GM19043 (cell line): ENCODE results near the gene SURF2.

Source experiments
- ATAC-seq: cut with Tn5 transposase; IDR thresholded peaks from one replicate; pipeline ENCODE4 v1.9.1; 2021; ENCODE audit warnings: low read depth; ENCODE audit not compliant: unreplicated experiment

The SURF2 gene

DNA sequence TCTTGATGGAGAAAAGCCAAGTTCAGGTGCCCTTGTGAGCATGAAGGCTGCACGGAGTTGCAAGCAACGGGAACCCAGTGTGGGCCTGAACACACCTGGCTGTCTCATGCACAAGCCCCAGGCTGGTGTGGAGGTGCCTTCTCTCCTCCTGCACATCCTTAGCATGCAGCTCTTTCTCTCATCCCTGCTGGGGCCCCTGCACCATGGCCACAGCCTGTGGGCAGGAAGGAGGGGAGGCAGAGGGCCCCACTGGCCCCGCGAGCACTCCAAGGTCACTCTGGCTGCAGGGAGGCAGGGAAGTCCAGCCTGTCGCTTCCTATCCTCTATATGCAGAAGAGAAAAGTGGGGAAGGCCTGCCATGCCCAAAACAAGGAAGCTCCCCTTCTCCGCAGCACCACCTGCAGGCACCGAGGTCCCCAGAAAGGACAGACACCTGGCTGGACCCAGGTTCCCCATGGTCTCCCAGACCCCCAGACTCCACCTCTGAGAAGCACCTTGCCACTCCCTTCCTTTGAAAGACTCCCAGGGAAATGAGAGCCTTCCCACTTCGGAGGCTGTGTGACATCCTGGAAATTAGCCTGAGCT lies 38.4 kb downstream of the SURF2 start:
- ATAC-seq, result no peak

DNA sequence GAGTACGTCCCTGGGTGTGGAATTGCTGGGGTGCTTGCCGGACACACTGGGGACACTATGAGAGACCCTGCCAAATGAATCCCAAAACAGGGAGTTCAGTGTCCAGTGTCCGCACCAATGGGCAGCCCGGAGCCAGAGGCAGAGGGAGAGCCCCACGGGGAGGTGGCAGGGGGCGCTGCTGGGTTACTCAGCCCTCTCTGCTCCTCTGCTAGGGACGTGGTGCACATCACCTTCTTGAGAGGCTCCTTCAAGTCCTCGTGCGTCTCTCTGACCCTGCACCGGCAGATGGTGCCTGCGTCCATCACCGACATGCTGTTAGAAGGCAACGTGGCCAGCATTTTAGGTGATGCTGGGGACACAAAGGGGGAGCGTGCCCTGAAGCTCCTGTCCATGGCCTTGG lies 40.6 kb downstream of the SURF2 start:
- ATAC-seq, result no peak

DNA sequence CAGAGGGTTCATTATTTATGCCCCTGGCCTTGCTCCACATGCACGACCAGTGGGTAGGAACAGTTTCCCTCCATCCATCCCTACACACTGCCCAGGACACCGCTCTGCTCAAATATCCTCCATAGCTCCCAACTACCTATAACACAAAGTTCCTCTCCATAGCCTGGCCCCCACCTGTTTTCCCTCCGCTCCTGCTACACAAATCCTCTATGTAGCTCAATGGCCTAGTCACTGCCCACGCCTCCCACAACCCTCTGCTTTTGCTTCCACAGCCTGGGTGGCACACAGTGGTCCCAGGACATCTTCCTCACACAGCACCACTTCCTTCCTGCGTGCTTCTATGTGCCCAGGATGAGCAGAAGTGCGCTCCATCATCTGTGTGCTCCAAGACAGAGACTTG lies 41.0 kb downstream of the SURF2 start:
- no peak for ATAC-seq

DNA sequence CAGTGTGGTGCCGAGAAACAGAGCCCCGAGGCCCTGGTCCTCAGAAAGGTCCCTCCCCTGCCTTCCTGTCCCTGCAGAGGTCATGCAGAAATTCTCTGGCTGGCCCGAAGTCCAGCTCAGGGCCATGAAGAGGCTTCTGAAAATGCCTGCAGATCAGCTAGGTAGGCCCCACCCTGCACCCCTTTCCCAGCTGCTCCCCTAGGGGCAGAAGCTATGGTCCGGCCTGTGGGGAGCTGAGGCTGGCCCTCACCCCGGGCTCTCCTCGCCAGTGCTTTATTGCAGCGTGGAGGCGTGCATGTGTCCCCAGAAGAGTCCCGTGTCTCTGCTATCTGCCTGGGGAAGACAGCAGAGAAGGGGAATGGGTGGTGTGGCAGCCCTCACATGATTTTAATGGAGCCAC lies 41.5 kb downstream of the SURF2 start:
- no peak for ATAC-seq

DNA sequence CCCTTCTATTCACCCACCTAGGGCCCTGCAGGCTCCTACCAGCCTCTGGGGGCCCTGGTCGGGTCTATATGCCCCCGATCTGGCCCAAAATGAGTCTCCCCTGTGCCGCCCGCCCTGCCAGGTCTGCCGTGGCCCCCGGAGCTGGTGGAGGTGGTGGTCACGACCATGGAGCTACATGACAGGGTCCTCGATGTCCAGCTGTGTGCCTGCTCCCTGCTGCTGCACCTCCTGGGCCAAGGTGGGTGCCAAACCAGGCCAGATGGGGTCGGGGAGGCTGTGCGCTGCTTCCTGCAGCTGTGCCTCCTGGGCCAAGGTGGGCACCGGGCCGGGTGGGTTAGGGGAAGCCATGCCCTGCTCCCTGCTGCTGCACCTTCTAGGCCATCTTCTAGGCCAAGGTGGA lies 43.9 kb downstream of the SURF2 start:
- ATAC-seq, result no peak

DNA sequence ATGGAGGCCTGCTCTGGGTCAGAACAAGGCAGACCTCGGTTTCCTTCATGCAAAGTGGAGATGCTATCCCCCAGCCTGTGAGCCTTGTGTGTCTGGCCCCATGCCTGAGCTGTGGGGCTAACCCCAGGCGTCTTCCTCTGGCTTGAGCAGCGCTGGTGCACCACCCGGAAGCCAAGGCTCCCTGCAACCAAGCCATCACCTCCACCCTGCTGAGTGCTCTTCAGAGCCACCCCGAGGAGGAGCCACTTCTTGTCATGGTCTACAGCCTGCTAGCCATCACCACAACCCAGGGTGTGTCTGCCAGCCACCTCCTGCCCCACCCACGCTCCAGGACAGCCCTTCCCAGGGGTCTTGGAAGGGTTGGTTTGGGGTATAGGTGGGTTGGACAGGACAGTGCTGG lies 45.2 kb downstream of the SURF2 start:
- ATAC-seq, result no peak

DNA sequence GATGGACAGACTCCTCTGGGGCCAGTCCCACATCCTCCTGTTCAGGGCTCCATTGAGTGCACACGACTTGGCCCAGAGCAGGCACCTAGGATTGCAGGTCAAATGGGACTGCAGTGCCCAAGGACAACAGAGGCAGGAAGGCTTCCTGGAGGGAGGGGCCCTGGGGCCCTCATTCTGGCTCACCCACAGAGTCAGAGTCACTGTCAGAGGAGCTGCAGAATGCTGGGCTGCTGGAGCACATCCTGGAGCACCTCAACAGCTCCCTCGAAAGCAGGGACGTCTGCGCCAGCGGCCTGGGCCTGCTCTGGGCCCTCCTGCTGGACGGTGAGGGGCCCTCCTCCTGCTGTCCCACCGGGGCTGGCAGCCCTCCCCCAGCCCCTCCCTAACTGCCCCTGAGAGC lies 46.3 kb downstream of the SURF2 start:
- ATAC-seq, result no peak

DNA sequence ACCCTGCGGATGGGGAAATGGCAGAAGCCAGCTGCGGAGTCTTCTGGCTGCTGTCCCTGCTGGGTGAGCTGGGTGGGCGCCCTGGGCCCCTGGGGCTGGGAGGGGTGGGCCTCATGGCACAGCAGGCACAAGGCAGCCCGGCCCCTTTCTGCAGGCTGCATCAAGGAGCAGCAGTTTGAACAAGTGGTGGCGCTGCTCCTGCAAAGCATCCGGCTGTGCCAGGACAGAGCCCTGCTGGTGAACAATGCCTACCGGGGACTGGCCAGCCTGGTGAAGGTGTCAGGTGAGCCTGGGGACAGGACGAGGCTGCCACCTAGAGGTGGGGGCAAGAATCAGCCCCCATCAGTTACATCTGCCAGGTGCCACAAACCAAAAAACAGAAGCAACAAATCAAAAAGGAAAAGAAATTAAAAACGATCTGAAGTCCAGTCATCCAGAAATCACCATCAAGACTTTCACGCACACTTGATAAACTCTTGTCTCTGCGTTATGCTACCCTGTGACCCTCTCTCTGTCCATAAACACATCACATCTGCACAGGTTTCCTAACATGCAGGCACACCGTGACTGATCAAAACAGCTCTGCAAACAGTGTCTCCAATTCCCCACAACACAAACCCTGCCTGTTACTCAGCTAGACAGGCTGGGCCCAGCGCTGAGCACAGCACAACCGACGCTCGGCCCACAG lies 47.6 kb downstream of the SURF2 start:
- ATAC-seq, result no peak

DNA sequence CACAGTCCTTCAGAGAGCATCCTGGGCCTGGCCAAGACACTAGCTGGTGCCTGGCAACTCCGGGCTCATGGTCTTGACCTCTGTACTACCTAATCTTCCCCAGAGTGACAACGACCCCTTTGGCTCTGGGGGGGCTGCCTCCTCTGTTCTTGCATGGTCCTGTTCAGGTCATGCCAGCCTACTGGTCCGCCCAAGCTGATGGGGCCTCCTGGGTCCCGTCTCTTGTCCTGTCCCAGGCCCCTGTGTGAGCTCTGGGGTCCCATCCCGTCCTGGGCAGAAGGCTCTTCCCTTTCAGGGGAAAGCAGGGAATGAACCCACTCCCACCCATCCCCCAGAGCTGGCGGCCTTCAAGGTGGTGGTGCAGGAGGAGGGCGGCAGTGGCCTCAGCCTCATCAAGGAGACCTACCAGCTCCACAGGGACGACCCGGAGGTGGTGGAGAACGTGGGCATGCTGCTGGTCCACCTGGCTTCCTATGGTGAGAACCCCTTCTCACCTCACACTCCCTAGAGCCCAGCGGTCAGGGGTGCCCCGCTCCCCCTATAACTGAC lies 48.2 kb downstream of the SURF2 start:
- ATAC-seq, result no peak

DNA sequence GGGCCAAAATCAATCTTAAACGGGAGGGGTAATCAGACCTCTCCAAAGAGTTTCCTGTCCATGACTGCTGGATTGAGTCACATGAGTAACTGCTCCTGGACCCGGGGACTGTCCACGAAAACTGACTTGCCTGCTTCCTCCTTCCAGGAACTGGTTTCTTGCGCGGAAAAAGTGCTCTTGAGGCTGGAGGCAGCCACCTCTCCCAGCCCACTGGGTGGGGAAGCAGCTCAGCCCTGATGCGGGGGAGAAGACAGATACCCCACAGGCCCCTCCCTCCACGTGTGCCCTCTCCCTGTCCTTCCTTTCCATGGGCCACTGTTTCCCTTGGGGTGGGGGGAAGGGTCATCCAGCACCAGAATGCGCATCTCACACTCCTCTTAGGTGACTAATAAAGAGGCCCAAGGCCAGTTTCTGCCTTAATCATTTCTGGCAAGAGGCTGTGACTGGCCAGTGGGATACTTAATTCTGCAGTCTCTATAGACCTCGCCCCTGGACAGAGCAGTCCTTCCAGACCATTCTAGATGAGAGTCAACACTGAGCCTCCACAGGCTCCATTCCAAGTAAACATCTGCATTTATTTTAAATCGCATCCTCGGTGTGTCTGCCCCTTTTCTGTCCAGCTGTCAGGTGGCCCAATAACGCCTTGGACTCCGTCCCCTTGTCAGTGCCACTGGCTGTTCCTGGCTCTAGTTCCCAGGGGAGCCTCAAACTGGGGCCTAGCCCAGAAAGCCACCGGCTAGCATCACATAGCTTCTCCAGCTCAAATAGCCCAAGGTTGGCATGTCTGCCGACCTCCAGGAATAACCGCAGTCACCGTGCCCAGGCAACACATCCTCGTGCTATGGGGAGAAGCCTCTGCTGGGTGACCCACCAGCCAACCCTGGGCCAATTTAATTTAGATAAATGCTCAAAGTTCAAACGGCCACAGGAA lies 49.4 kb downstream of the SURF2 start:
- no peak for ATAC-seq

DNA sequence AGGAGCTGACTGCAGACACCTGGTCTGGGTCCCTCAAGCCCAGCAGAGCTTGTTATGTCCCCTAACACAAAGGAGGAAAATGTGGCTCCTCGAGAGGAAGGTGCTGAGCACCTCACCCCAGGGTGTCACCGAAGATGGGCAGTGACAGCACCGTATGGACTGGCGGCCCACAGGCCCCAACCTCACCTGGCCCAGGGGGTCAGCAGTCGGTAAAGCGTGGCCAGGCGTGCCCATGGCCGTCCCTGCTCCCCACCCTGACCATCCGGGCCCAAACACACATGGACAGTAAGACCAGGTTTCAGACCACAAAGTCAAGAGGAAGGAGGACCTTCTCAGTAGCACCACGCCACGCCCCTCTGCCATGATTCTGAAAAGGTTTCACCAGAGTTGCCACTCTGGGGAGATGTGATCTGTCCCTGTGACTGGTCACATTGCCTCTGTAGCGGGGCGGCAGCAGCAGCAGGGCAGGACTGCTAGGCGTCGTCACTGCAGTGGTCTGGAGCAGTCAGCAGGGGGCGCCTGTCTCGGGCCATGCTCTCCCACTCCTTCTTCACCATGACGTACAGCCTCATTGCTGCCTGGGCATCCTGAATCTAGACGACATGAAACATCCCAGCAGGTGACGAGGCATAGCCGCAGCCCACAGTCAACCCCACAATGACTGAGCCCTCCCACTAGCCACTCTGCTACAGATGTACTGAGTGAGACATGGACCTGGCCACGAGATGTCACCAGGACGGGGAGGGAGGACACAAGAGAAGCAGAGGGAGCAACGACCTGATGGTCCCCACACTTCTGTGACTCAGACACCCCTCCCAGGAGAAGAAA lies 50.3 kb downstream of the SURF2 start:
- ATAC-seq, result no peak

DNA sequence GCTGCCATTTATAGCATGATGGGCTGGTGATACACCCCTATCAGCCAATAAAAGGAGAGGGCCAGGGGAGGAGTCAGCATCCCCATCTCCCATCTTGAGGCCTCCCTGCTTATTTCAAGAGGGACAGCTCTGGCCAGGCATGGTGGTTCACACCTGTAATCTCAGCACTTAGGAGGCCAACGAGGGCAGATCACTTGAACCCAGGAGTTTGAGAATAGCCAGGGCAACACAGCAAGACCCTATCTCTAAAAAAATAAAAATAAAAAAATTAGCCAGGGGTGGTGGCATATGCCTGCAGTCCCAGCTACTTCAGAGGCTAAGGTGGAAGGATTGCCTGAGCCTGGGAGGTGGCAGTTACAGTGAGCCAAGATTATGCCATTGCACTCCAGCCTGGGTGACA lies 51.7 kb downstream of the SURF2 start:
- no peak for ATAC-seq
